ENCODE results near the gene KIF16B. TPM values are rescaled to one million over a fixed set of nuclear protein-coding genes. Genes with fewer than 3 reads are reported as not detected.

The KIF16B gene
- total and polyA plus RNA-seq, 2 donors (not counting 3 experiments of a cell fraction or from before 2014, with no cell fraction given), result 2.9 to 8.8 TPM

- no peaks in the 10 kb centered on the region for H3K4me1 ChIP-seq (ENCODE audit: control insufficient read depth, extremely low read depth, insufficient read depth, low read length)
These were observed 33.3 kb upstream of the KIF16B start for GRCh38 chr20:16606468-16607070.

GRCh38 chr20:16601047-16601446, 27.8 kb upstream of the KIF16B start:
- BruUV-seq (replicated peaks), result no TSS peak
- intact Hi-C loops (cut with micrococcal nuclease), result no loop called here
- Histone ChIP-seq H3K9me3 (replicated peaks; ENCODE audit: control insufficient read depth, insufficient read depth, low read length) (no peaks in the 10 kb centered on the region), H3K9me1 (replicated peaks; ENCODE audit: control insufficient read depth, extremely low read depth, insufficient read depth, low read length) (no peaks in the 10 kb centered on the region), H3K27ac (ENCODE audit: insufficient read depth, low read depth, low read length) (no peak overlapping the region), H3K79me2 (ENCODE audit: control insufficient read depth, insufficient read depth, low read length) (no peaks in the 10 kb centered on the region), H3K4me2 (ENCODE audit: insufficient read depth, low read length) (no peak overlapping the region), H3K9ac (replicated peaks; ENCODE audit: extremely low read depth, insufficient read depth, low read length) (no peak overlapping the region), H3K4me1 (ENCODE audit: control insufficient read depth, extremely low read depth, insufficient read depth, low read length) (no peaks in the 10 kb centered on the region), H3K27me3 (ENCODE audit: control insufficient read depth in 2 of 2, insufficient read depth in 2 of 2, low read length in 2 of 2) (no peaks in the 10 kb centered on the region), H3K36me3 (ENCODE audit: control insufficient read depth in 2 of 2, extremely low read depth in 1 of 2, insufficient read depth in 2 of 2, low read length in 2 of 2) (no peaks in the 10 kb centered on the region), H3K4me3 (replicated peaks in 1 of 3; ENCODE audit: insufficient read depth in 1 of 3, low read depth in 1 of 3, low read length in 3 of 3) (no peak overlapping the region), H4K20me1 (replicated peaks; ENCODE audit: control insufficient read depth, extremely low read depth, insufficient read depth, low read length) (no peaks in the 10 kb centered on the region), H2AFZ (ENCODE audit: low read depth, low read length) (no peak overlapping the region)
- ChIA-PET POLR2A (no interaction called here), CTCF (interaction anchor here (0.6 kb wide), 1 partner anchor 18 kb away, joined by 3 read pairs; no protein-coding TSS in a partner anchor)
- no peak for TF ChIP-seq JUN (IDR thresholded peaks at IDR 0.05; ENCODE audit: borderline replicate concordance, insufficient read depth, insufficient read length, low read depth)
- no peak for TF ChIP-seq GATA2 (IDR thresholded peaks at IDR 0.05; ENCODE audit: insufficient read depth, insufficient read length, low read depth, low read length)
- no peak for TF ChIP-seq CTCF (IDR thresholded peaks at IDR 0.05; ENCODE audit: extremely low read depth in 1 of 2, insufficient read depth in 1 of 2, low read depth in 1 of 2, low read length in 2 of 2)
- TF ChIP-seq FOS (IDR thresholded peaks at IDR 0.05; ENCODE audit: borderline replicate concordance, insufficient read depth, low read length), result no peak
- no peak for TF ChIP-seq MAX (IDR thresholded peaks at IDR 0.05; ENCODE audit: insufficient read depth, insufficient read length)
- no peak for TF ChIP-seq EZH2 (IDR thresholded peaks at IDR 0.05; ENCODE audit: borderline replicate concordance, low read depth, low read length, severe bottlenecking)
- TF ChIP-seq MYC (IDR thresholded peaks at IDR 0.05; ENCODE audit: low read depth, low read length), result no peak
- TF ChIP-seq POLR2AphosphoS5 (IDR thresholded peaks at IDR 0.05; ENCODE audit: insufficient read depth, low read depth, low read length), result no peak
- TF ChIP-seq POLR2A (IDR thresholded peaks at IDR 0.05; ENCODE audit: low read depth, low read length), result no peak
- FAIRE-seq, result no peak
- DNase-seq (ENCODE audit: low read depth, low spot score), result no peak
- dilution Hi-C loops (cut with MboI; ENCODE audit: extremely low pct_ligation_motif_present, low sequenced_read_pairs), result no loop called here

More at GRCh38 chr20:16606468-16607070, 33.3 kb upstream of the KIF16B start:
- CTCF ChIA-PET, result no interaction called here
- POLR2A ChIA-PET, result no interaction called here
- no peak overlapping the region for H3K27ac ChIP-seq (ENCODE audit: insufficient read depth, low read depth, low read length)
- no peak overlapping the region for H3K4me2 ChIP-seq (ENCODE audit: insufficient read depth, low read length)
- no peaks in the 10 kb centered on the region for H3K79me2 ChIP-seq (ENCODE audit: control insufficient read depth, insufficient read depth, low read length)
- no peaks in the 10 kb centered on the region for H4K20me1 ChIP-seq (replicated peaks; ENCODE audit: control insufficient read depth, extremely low read depth, insufficient read depth, low read length)
- no peak overlapping the region for H3K4me3 ChIP-seq (replicated peaks in 1 of 3; ENCODE audit: insufficient read depth in 1 of 3, low read depth in 1 of 3, low read length in 3 of 3)
- no peaks in the 10 kb centered on the region for H3K9me3 ChIP-seq (replicated peaks; ENCODE audit: control insufficient read depth, insufficient read depth, low read length)
- no peaks in the 10 kb centered on the region for H3K27me3 ChIP-seq (ENCODE audit: control insufficient read depth in 2 of 2, insufficient read depth in 2 of 2, low read length in 2 of 2)
- no peaks in the 10 kb centered on the region for H3K9me1 ChIP-seq (replicated peaks; ENCODE audit: control insufficient read depth, extremely low read depth, insufficient read depth, low read length)
- intact Hi-C loops (cut with micrococcal nuclease), result no loop called here
- no TSS peak for BruUV-seq (replicated peaks)
- no peak overlapping the region for H3K9ac ChIP-seq (replicated peaks; ENCODE audit: extremely low read depth, insufficient read depth, low read length)
- H3K36me3 ChIP-seq (ENCODE audit: control insufficient read depth in 2 of 2, extremely low read depth in 1 of 2, insufficient read depth in 2 of 2, low read length in 2 of 2), result no peaks in the 10 kb centered on the region
- no peak for TF ChIP-seq JUN (IDR thresholded peaks at IDR 0.05; ENCODE audit: borderline replicate concordance, insufficient read depth, insufficient read length, low read depth)
- dilution Hi-C loops (cut with MboI; ENCODE audit: extremely low pct_ligation_motif_present, low sequenced_read_pairs), result no loop called here
- H2AFZ ChIP-seq (ENCODE audit: low read depth, low read length), result no peak overlapping the region
- FAIRE-seq (no peak), DNase-seq (ENCODE audit: low read depth, low spot score) (no peak)
